ENCODE measurements around the gene BBS4. TPM values are rescaled to one million over a fixed set of nuclear protein-coding genes. Genes with fewer than 3 reads are reported as not detected.

The BBS4 gene
- total and polyA plus RNA-seq, 2 donors (not counting 3 experiments of a cell fraction or from before 2014, with no cell fraction given): 6.8 to 7.5 TPM

- no TSS peak for BruUV-seq (replicated peaks)
- H3K36me3 ChIP-seq (ENCODE audit: control insufficient read depth in 2 of 2, extremely low read depth in 1 of 2, insufficient read depth in 2 of 2, low read length in 2 of 2): peaks cover 0 to 2% of the 10 kb centered on the region in 2 experiments
Observed at GRCh38 chr15:72766025-72766424, 80.0 kb downstream of the BBS4 start.

More at GRCh38 chr15:72766025-72766424, 80.0 kb downstream of the BBS4 start:
- Histone ChIP-seq H3K4me1 (ENCODE audit: control insufficient read depth, extremely low read depth, insufficient read depth, low read length) (no peaks in the 10 kb centered on the region), H3K9me3 (replicated peaks; ENCODE audit: control insufficient read depth, insufficient read depth, low read length) (no peaks in the 10 kb centered on the region), H3K27me3 (ENCODE audit: control insufficient read depth in 2 of 2, insufficient read depth in 2 of 2, low read length in 2 of 2) (no peaks in the 10 kb centered on the region), H3K4me3 (replicated peaks in 1 of 3; ENCODE audit: insufficient read depth in 1 of 3, low read depth in 1 of 3, low read length in 3 of 3) (no peak overlapping the region), H3K4me2 (ENCODE audit: insufficient read depth, low read length) (no peak overlapping the region), H3K9me1 (replicated peaks; ENCODE audit: control insufficient read depth, extremely low read depth, insufficient read depth, low read length) (no peaks in the 10 kb centered on the region), H3K79me2 (ENCODE audit: control insufficient read depth, insufficient read depth, low read length) (peaks cover 2% of the 10 kb centered on the region), H3K9ac (replicated peaks; ENCODE audit: extremely low read depth, insufficient read depth, low read length) (no peak overlapping the region), H4K20me1 (replicated peaks; ENCODE audit: control insufficient read depth, extremely low read depth, insufficient read depth, low read length) (no peaks in the 10 kb centered on the region), H3K27ac (ENCODE audit: insufficient read depth, low read depth, low read length) (no peak overlapping the region), H2AFZ (ENCODE audit: low read depth, low read length) (no peak overlapping the region)
- dilution Hi-C loops (cut with MboI; ENCODE audit: extremely low pct_ligation_motif_present, low sequenced_read_pairs) (no loop called here), intact Hi-C loops (cut with micrococcal nuclease) (no loop called here)
- CTCF ChIA-PET: no interaction called here
- DNase-seq (ENCODE audit: low read depth, low spot score): no peak
- no peak for TF ChIP-seq EZH2 (IDR thresholded peaks at IDR 0.05; ENCODE audit: borderline replicate concordance, low read depth, low read length, severe bottlenecking)
- no peak for TF ChIP-seq MAX (IDR thresholded peaks at IDR 0.05; ENCODE audit: insufficient read depth, insufficient read length)
- TF ChIP-seq POLR2A (IDR thresholded peaks at IDR 0.05; ENCODE audit: low read depth, low read length): no peak
- TF ChIP-seq MYC (IDR thresholded peaks at IDR 0.05; ENCODE audit: low read depth, low read length): no peak
- TF ChIP-seq POLR2AphosphoS5 (IDR thresholded peaks at IDR 0.05; ENCODE audit: insufficient read depth, low read depth, low read length): no peak
- no peak for TF ChIP-seq GATA2 (IDR thresholded peaks at IDR 0.05; ENCODE audit: insufficient read depth, insufficient read length, low read depth, low read length)
- no peak for TF ChIP-seq JUN (IDR thresholded peaks at IDR 0.05; ENCODE audit: borderline replicate concordance, insufficient read depth, insufficient read length, low read depth)
- TF ChIP-seq FOS (IDR thresholded peaks at IDR 0.05; ENCODE audit: borderline replicate concordance, insufficient read depth, low read length): no peak
- no peak for TF ChIP-seq CTCF (IDR thresholded peaks at IDR 0.05; ENCODE audit: extremely low read depth in 1 of 2, insufficient read depth in 1 of 2, low read depth in 1 of 2, low read length in 2 of 2)
- POLR2A ChIA-PET: no interaction called here
- no peak for FAIRE-seq
